ENCODE measurements around the gene ZNF691.
"Not testable (repeated sequence)": the region's sequence is repeated elsewhere in the genome, so short reads cannot be mapped to it uniquely, and the experiment has no call there.

Gene ZNF691, protein sequence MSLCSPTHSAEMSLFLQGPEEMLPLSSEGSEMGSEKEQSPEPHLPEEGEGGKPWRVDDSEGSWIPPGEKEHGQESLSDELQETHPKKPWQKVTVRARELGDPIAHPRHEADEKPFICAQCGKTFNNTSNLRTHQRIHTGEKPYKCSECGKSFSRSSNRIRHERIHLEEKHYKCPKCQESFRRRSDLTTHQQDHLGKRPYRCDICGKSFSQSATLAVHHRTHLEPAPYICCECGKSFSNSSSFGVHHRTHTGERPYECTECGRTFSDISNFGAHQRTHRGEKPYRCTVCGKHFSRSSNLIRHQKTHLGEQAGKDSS

GRCh38 chr1:42846257-42847110, at the start of gene ZNF691:
Gene ZNF691 (plus strand): TSS chr1:42846613. CDS start chr1:42849659, 3,046 bp downstream.
- peak; percentile 98 for DNase-seq (ENCODE audit: low read depth, low spot score)

DNA sequence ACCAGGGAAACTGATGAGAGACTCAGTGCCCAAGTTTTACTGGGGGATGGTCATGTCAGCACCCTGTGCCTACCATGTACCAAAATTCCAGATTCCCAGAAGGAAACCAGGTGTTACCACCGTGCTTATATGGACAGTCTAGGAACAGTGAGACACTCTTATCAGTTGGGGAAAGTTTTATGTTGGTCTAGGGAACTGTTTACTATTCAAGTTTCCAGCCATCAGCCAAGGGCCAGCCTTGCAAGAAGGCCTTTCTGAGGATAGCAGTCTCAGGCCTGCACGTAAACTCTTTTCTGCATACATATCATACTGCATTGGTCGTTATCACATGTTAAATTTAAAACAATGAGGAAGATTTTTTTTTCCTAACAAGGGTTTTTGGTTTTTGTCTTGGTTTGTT, 49.0 kb upstream of the ZNF691 start:
- DNase-seq (ENCODE audit: low read depth, low spot score), result no peak

DNA sequence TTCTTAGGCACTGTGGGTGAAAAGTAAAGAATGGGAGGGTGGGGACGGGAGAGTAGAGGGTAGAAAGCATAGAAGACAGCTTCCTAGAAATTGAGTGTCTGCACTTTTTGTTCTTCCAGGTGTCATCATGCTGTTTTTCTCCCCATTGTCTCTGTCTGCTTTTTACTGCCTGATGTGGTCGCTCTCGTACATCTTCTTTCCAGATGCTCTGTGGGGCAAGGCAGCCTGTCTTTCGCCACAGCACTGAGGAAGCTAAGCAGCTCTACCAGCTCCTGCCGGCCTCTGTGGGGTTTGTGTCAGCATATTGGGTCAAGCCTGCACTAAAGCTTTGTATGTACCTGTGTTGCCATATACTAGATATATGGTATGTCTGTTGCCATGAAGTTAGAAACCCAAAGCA, 48.4 kb upstream of the ZNF691 start:
- no peak for DNase-seq (ENCODE audit: low read depth, low spot score)

- no peak for DNase-seq (ENCODE audit: low read depth, low spot score)
Observed at GRCh38 chr1:42801832-42802473, 44.5 kb upstream of the ZNF691 start.

GRCh38 chr1:42806171-42806570, 40.2 kb upstream of the ZNF691 start:
- DNase-seq (ENCODE audit: low read depth, low spot score), result no peak

DNA sequence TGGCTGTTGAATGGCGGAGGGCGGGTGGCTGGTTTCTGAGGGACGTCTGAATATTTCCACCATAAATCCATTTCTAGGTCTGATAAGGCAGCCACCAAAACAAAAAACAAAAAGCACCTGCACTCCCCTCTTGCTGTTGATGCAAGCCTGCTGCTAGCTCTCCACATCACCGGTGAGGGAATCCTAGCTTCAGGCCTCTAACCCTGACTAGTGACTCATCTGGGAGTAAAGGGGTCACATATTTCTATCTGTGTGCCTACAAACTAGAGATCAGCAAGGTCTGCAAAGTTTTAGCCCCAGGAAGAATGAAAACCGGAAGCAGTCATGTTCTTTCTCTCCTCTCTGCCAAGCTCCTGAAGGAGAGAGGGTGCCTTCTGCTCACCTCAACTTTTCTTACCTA, 39.8 kb upstream of the ZNF691 start:
- no peak for DNase-seq (ENCODE audit: low read depth, low spot score)

- DNase-seq (ENCODE audit: low read depth, low spot score), result no peak
Observed at GRCh38 chr1:42807056-42807668, 39.3 kb upstream of the ZNF691 start.

GRCh38 chr1:42814815-42815214, 31.6 kb upstream of the ZNF691 start:
- DNase-seq (ENCODE audit: low read depth, low spot score), result not testable (repeated sequence)

DNA sequence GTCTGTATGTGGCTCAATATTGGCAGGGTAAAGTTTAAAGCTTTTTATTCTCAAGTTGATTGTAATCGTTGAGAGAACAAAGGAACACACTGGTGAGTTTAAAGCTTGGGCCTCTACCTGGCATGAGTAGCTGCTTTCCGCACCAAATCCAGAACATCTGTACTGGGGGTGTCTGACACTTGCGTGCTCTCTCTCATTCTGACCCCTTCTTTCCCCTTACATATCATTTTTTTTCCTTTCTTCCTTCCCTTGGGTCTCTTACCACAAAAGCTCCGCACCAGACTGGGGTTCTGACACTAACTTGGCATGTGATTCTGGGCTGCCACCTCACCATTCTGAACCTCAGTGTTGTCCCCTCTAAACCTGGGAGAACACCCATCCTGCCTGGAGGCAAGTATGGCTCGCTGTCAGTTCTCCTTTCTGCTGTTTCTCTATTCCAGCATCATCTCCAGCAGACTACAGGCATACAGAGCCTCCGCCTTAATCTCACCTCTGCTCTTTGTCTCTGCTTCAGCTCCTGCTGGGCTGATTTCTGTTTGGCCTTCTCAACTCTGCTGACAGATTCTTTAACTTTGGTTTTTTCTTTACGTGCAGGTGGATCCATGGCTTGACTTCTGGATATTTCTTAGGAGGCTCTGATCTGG, 30.4 kb upstream of the ZNF691 start:
- DNase-seq (ENCODE audit: low read depth, low spot score), result no peak

DNA sequence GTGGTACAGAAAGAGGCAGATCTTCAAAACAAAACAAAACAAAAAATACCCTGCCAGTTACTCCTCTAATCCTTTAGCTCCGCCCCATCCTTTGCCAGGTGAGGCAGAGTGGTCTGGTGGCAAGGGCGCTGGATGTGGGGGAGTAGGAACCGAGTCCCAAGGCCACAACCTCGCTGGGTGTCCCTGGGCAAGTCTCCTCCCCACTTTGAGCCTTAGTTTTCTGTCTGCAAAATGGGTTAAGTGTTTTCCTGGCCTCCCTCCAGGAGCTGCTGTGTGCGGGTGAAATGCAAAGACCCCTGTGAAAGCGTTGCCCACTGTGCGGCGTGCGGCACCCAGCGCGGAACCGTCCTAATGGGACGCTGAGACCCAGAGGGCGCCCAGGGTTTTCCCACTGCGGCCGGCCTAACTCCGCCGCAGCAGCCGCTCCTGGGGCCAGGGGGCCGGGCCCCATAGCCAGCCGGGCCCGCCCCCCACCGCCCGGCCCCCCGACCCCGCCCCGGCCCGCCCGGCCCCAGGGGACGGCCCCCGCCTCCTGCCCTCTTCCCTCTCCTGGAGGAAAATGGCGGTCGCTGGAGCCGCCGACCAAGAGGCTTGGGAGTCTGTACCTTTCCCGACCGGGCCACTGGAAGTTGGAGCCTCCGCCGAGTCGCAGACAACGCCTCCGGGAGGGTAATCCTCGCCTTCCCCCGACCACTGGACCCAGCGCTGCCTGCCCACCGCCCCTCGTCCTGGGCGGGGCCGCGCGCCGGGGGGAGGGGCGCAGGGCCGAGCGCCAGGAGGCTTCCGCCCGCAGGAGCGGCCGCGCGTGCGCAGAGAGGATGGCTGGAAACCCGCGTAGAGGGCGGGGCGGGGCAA, 29.6 kb upstream of the ZNF691 start, which contains the start of the genes ERMAP and SVBP:
Gene ERMAP, plus strand, starts transcription at position 538 of the 855 bp plus-strand sequence. CDS start 13,327 bp downstream, outside the sequence.
Gene SVBP, minus strand, starts transcription at position 813 of the 855 bp plus-strand sequence. CDS start 853 bp downstream, outside the sequence.
- DNase-seq (ENCODE audit: low read depth, low spot score), result no peak

DNA sequence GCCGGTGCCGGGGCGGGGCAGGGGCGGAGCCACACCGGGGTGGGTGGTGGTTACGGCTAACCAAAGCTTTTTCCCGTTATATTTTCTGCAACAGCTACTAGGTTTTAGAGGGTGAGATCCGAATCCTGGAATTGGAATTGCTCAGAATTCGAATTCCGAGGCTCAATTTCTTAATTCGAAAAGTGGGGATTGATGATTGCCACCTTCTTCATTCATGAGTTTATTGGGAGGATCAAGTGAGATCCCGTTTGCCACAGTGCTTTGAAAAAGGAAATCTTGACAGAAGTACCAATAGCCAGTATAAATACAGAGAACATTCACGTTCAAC, 29.0 kb upstream of the ZNF691 start:
- no peak for DNase-seq (ENCODE audit: low read depth, low spot score)

DNA sequence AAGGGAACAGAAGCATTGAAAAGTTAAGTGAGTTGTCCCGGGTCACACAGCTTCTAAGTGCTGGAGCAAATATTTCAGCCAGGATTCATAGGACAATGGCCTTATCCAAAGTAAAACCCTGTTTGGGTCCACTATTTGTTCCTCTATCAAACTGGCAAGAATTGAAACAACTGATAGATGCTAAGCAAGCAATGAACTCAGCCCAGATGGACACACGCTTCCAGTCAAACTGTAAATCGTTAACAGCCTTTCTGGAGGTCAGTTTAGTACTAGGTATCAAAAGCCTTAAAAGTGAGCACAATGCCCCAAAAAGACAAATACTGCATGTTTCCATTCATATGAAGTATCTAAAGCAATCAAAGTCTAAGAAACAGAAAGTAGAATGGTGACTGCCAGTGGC, 28.4 kb upstream of the ZNF691 start:
- no peak for DNase-seq (ENCODE audit: low read depth, low spot score)

GRCh38 chr1:42820813-42821212, 25.6 kb upstream of the ZNF691 start:
- DNase-seq (ENCODE audit: low read depth, low spot score), result no peak

- no peak for DNase-seq (ENCODE audit: low read depth, low spot score)
Observed at GRCh38 chr1:42821690-42822089, 24.7 kb upstream of the ZNF691 start.

GRCh38 chr1:42822800-42823392, 23.5 kb upstream of the ZNF691 start:
- no peak for DNase-seq (ENCODE audit: low read depth, low spot score)

DNA sequence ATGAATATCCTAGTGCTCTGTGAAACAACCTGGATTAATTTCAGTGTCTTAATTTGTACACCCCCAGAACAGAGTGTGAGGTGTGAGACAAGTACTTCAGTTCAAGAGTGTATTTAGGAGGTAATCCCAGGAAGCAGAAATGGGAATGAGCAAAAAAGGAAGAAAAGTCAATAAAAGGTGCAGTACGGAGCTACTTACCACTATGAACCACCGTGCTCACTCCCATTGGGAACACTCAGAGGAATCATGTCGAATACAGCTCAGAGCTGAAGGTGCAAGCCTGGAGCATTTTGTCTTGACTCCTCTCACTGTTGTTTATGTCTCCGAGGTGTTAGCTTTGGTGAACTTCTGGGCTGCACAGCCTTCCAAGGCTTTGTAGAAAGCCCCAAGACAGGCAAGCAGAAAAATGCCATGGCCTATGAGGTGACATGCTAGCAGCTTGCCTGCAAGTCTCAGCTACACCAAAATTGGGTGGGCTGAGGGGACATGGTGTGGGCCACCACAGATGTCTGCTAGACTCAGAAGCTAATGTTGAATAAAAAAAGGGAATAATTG, 21.9 kb upstream of the ZNF691 start:
- no peak for DNase-seq (ENCODE audit: low read depth, low spot score)

DNA sequence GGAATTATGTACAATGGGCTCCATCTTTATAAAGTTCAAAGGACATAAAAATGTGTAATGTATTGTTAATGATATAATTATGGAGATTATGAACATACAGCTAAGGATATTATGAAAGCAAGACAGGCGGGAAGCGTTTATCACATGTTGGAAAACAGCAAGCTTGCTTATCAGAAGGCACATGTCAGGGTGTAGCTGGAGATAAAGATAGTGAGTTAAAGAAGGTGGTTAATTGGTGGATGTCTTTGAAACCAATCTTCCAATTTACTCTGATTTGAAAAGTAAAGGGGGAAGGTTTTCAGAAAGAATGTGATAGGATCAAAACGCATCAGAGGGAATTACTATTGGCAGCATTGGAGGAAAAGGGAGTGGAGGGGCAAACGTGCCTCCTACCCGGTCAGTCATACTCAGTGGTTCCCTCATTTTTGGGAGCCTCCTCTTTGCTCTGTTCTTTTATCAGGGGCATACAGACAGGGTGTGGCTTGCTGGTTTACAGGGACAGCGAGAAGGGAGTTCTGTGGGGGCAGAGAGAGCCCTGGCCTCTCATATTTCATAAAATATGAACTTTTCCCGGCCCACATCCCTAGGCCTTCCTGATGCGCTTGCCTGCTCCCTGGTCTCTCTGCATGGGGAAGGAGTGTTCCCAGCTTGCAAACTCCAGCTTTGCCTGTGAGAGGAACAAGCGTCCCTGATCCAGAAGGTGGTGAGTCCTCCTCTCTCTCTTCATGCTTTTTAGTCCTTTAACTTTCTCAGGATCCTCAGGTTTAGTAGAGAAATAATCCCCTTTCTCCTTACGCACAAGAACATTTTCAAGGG, 21.2 kb upstream of the ZNF691 start:
- DNase-seq (ENCODE audit: low read depth, low spot score), result no peak

DNA sequence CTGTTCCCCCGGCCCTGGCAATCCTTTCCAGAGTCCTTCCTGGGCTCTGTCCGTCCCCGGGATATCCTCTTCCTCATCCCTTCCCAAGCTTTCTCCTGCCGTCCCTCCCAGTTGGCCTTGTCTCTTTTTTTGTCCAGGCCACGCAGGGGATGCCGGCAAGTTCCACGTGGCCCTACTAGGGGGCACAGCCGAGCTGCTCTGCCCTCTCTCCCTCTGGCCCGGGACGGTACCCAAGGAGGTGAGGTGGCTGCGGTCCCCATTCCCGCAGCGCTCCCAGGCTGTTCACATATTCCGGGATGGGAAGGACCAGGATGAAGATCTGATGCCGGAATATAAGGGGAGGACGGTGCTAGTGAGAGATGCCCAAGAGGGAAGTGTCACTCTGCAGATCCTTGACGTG, 15.8 kb upstream of the ZNF691 start:
- DNase-seq (ENCODE audit: low read depth, low spot score), result no peak

DNA sequence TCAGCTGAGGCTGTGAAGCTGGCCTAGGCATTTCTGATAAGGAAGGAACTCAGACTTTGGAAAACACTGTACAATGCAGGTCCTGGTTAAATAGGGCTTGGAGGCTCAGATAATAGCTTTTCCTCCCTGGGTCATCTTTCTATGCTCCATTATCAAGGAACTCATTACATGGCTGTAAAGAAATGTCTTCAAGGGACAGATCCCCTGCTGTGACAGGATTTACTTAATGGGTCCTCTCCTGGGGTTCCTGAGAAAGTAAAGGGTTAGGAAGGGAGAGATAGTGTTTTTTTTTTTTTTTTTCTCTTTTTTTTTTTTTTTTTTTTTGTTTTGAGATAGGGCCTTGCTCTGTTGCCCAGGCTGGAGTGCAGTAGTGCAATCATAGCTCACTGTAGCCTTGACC, 15.1 kb upstream of the ZNF691 start:
- DNase-seq (ENCODE audit: low read depth, low spot score), result no peak

Data from iPS DF 19.7 (cell line).